Ovary (tissue), 3 donors: Measurements from ENCODE around the gene CYP4F2.
"Not testable (repeated sequence)": the region's sequence is repeated elsewhere in the genome, so short reads cannot be mapped to it uniquely, and the experiment has no call there.

Experiments used
- CTCF ChIP-seq, 3 donors: fragments of 450-650 bp in 2 of 3; fragments of 200-600 bp in 1 of 3; IDR thresholded peaks; one replicate each; pipeline versions ENCODE4 v1.5.1 to v1.8.0; 2016 to 2022; ENCODE audit warnings: antibody characterized with exemption in 3 of 3, mild to moderate bottlenecking in 1 of 3
- EP300 ChIP-seq: sonication (generic); formaldehyde crosslinking; IDR thresholded peaks from one replicate; pipeline ENCODE4 v1.6.1; 2017; ENCODE audit warnings: antibody characterized with exemption
- POLR2A ChIP-seq: fragments of 450-650 bp; IDR thresholded peaks from one replicate; pipeline ENCODE4 v1.6.1; 2017; ENCODE audit warnings: antibody characterized with exemption, mild to moderate bottlenecking, moderate library complexity
- donor health status: DM: no; HTN: no; CAD: no.

- not testable (repeated sequence) for TF ChIP-seq CTCF (IDR thresholded peaks at IDR 0.05); POLR2A; EP300
These were observed 1.7 kb upstream of the CYP4F2 start for GRCh38 chr19:15899561-15899960.
